Sciatic nerve (tissue), 2 donors: ENCODE results near the gene EDEM2. TPM values are rescaled to one million over a fixed set of nuclear protein-coding genes. Genes with fewer than 3 reads are reported as not detected.
A peak's percentile ranks its signal among the peaks of the same experiment; 100 is the strongest.
"Not testable (repeated sequence)": the region's sequence is repeated elsewhere in the genome, so short reads cannot be mapped to it uniquely, and the experiment has no call there.

Source experiments
- ATAC-seq: fragments of 200-7000 bp; cut with Tn5 transposase; one replicate; pipeline ENCODE4 v1.9.1; 2020; ENCODE audit warnings: mild to moderate bottlenecking, moderate library complexity
- DNase-seq: peaks from one replicate; pipeline ENCODE4 v3.0.0-alpha.2; 2020; ENCODE audit warnings: low spot score
- intact Hi-C: fragments of 100-400 bp; cut with DNase I; formaldehyde crosslinking; loops from one replicate; pipeline ENCODE4 v1.14.2; 2022
- total RNA-seq: library from RNA; stranded (reverse); fragmentation: NEBNext Ultra II Directional; extraction: Animal tissue kit (Norgen Biotek cat#: 25700); gene quantifications from one replicate; pipeline ENCODE4 v1.2.1, GENCODE V29; 2021
- donor health status: DM: no; HTN: no; CAD: no.
- donor health status: DM: no; HTN: no; CAD: no.

Gene EDEM2
- total RNA-seq, 1 donor from 2014 or later, result 15.4 TPM

DNA sequence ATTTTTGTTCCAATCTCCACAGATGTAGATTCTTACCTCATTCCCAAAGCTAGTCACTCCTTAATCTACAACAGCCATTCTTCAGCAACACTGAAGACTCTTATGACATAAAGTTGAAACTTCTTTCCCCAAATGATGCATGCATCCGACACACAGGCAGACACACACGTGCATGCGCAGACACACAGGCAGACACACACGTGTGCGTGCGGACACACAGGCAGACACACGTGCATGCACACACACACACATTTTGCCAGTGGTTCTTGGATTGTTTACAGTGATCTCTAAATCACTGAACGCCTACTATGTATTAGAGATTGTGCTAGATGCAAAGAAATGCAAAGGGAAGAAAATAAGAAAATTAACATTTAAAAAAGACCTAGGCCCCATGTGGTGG, 45.5 kb downstream of the EDEM2 start:
- intact Hi-C loops, result no loop called here
- DNase-seq (no peak), ATAC-seq (no peak)

DNA sequence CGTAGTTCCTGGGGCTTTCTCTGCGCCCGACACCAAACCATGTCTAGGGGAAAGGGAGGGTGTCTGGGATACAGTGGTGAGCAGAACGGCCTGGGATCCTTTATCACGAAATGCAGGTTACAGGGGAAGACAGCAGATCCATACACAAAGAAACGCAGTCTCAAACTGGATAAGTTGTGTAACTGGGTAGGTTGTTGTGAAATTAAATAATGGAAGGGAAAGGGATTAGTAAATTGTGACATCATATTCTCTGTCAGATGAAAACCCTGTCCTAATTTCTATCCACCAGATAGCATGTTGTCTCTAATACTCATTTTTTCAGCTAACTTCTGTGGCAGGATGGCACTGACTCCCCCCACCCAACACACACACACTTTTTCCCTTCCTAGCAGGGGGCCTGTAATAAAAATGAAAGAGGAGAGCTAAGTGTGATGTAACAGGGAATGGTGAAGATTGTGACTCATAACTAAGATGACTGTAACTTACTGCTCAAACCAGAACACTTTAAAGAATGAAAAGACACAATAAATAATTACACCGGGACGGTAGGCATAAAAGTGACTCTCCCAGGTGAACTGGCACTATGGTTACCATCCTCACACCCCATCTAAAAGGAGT, 53.8 kb downstream of the EDEM2 start:
- no peak for ATAC-seq
- DNase-seq, result no peak
- intact Hi-C loops, result loop anchor here (5.0 to 10.0 kb wide), 2 partner anchors 94 to 219 kb away; partner anchors contain the start of genes ACSS2 and GGT7

- ATAC-seq, result peak; percentile 95
- DNase-seq, result peak; percentile 93
- intact Hi-C loops, result loop anchor here (5.0 to 10.0 kb wide), 2 partner anchors 95 to 218 kb away; partner anchors contain the start of genes ACSS2 and GGT7
Observed at GRCh38 chr20:35092524-35093266, 54.4 kb downstream of the EDEM2 start, which contains the start of gene TRPC4AP. Gene TRPC4AP (minus strand): TSS chr20:35092807. CDS start chr20:35092781, 26 bp downstream.

- ATAC-seq (no peak), DNase-seq (no peak)
- intact Hi-C loops, result loop anchor here (5.0 to 10.0 kb wide), 2 partner anchors 95 to 217 kb away; partner anchors contain the start of genes ACSS2 and GGT7
Observed at GRCh38 chr20:35091816-35092523, 55.2 kb downstream of the EDEM2 start.

DNA sequence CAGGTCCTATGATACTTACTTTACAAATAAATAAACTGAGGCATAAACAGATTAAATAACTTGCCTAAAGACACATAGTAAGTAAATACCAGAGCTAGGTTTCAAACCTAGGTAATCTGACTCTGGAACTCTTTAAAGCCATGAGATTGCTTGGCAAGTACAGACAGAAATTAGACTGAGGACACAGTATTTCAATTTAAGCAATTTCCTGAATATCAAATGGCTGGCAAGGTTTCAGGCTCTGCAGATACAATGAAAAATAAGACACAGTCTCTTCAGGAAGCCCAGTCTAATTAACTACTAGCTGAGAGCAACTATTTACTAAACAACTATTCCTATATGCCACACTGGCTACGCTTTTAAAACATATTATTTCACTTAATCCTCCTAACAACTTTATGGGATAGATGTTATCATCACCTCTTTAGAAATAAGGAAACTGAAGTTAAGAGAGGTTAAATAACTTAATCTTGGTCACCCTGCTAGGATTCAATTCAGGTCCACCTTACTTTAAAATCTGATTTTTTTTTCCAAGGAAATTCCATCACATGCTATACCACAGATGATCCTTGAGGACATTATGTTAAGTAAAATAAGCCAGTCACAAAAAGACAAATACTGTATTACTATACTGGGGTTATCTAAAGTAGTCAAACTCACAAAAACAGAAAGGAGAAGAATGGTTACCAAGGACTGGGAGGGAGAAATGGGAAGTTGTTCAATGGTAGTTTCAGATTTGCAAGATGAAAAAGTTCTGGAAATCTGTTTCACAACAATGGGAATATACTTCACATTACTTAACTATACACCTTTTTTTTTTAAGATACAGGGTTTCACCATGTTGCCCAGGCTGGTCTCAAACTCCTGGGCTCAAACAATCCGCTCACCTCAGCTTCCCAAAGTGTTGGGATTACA, 58.6 kb downstream of the EDEM2 start:
- DNase-seq, result no peak
- intact Hi-C loops, result no loop called here
- ATAC-seq, result no peak

DNA sequence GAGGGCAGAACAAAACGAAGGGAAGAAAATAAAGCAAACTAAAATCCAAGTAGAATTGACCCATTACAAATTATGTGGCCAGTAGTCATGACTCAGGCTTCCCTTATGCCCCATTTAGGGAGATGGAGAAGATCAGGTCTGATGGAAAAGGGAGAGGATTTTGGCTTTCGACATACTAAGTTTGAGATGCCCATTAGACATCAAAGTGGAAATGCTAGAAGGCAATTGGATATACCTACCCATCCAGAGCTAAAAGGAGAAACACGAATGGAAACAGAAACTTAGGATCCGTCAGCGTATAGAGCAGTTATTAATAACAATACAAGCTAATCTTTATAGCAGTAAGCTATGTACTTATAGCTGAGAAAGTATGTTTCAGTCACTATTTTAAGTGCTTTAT, 59.3 kb downstream of the EDEM2 start:
- intact Hi-C loops, result no loop called here
- DNase-seq (no peak), ATAC-seq (no peak)

DNA sequence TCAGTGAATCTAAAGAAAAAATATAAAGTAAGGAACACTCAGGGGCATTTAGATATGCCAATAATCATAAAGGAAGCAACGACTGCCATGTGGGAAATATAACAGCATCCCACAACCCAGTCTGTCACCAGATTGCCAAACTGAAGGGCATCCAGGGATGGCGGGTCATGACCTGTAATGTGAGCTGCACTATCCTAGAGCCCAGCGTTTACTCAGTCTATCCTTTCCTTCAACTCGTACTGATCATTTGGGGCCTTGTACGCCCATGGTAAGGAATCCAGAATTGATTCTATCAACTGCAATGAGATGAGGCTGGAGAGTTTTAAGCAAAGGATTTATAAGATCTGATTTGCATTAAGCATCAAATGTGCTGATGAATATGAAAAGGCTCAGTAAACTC, 59.8 kb downstream of the EDEM2 start:
- ATAC-seq (no peak), DNase-seq (no peak)
- intact Hi-C loops, result no loop called here

DNA sequence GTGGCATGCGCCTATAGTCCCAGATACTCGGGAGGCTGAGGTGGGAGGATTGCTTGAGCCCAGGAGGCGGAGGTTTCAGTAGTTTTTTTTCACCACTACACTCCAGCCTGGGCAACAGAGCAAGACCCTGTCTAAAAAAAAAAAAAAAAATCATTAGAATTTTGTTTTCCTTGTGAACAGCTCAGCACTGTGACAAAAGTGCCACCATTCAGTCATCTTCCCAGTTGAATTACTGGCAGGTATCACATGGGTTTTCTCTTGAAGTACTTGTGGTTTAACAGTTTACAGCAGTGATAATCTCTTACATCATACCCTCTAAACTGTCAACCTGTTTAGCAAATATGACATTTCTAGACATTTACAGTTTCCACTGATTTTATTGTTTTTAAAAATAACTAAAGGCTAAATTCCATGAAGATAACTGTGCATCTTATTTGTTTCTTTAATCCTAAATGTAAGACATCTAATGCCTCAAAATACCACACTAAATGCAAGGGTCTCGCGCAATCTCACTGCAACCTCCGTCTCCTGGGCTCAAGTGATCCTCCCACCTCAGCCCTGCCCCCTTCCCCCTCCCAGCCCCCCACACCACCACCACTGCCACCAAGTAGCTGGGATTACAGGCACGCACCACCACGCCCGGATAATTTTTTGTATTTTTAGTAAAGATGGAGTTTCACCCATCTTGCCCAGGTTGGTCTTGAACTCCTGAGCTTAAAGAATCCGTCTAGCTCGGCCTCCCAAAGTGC, 61.5 kb downstream of the EDEM2 start:
- no peak for ATAC-seq
- intact Hi-C loops, result no loop called here
- no peak for DNase-seq

GRCh38 chr20:35084998-35085397, 62.1 kb downstream of the EDEM2 start:
- intact Hi-C loops, result no loop called here
- ATAC-seq, result no peak
- no peak for DNase-seq

GRCh38 chr20:35080348-35080642, 66.8 kb downstream of the EDEM2 start:
- not testable (repeated sequence) for ATAC-seq, DNase-seq

GRCh38 chr20:35079472-35080347, 67.4 kb downstream of the EDEM2 start:
- no peak for ATAC-seq
- intact Hi-C loops, result no loop called here
- DNase-seq, result no peak

More at GRCh38 chr20:35080348-35080642, 66.8 kb downstream of the EDEM2 start:
- intact Hi-C loops, result not testable (repeated sequence)

GRCh38 chr20:35077872-35078271, 69.3 kb downstream of the EDEM2 start:
- intact Hi-C loops, result no loop called here
- DNase-seq, result no peak
- no peak for ATAC-seq

GRCh38 chr20:35077341-35077740, 69.8 kb downstream of the EDEM2 start:
- DNase-seq (no peak), ATAC-seq (no peak)
- intact Hi-C loops, result no loop called here

GRCh38 chr20:35071436-35072153, 75.5 kb downstream of the EDEM2 start:
- ATAC-seq, DNase-seq, intact Hi-C loops: not testable (repeated sequence)

DNA sequence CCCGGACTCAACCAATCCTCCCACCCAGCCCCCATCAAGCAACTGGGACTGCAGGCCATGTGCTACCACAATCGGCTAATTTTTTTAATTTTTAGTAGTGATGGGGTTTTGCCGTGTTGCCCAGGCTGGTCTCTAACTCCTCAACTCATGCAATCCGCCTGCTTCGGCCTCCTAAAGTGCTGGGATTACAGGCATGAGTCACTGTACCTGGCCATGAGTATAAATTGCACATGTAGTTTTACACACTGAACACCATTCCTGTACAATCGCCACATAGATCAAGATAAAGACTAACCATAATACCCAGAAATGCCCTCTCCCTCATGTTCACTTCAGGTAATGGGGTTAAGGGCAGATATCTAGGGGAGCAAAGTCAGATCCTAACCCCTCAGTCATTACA, 80.9 kb downstream of the EDEM2 start:
- DNase-seq (no peak), ATAC-seq (no peak)
- intact Hi-C loops, result no loop called here
